Stimulated activated CD8-positive, alpha-beta memory T cell treated with anti-CD3 and anti-CD28 coated beads, Interleukin-4, amount 100 ng/mL, for 48 hours (primary cell): ENCODE results near the gene GDPD3.

Experiments used
- DNase-seq: peaks from one replicate; pipeline ENCODE4 v3.0.0-alpha.2; 2020

Gene GDPD3

DNA sequence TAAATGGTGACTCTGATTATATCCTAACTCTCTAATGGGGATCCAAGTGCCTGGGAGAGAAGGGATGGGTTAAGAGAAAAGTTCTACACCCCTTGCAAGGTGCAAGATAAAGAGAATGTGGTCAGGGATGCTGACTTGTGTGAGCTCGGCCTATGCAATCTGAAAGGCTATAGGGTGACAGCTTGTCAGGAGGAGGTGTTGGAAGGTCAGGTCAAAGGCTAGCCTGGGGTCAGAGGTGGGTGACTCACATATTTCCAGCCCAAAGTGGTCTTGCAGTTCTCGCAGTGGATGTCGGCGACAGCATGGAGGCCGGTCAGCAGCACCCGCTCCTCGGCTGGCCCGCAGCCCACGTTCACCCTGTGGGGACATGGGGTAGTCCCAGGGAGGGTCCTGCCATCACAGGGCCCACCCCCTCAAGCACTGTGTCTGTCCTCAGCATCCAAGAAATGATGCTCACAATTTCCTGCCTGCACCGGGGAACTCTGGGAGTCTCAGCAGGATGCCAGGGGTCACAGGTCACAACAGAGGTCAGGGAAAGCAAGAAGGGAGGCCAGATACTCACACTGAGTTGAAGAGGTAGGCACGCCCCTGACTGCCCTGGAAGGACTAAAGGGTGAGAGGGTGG, 18.7 kb downstream of the GDPD3 start:
- DNase-seq = no peak

GRCh38 chr16:30092373-30093010, 20.8 kb downstream of the GDPD3 start:
- DNase-seq = peak; percentile 85

- DNase-seq = peak; percentile 96
Observed at GRCh38 chr16:30091474-30092372, 21.6 kb downstream of the GDPD3 start, which contains the start of gene TBX6. Gene TBX6, minus strand, starts transcription at chr16:30091924. Its CDS starts 731 bp downstream, at chr16:30091193.

GRCh38 chr16:30090610-30091331, 22.6 kb downstream of the GDPD3 start:
- no peak for DNase-seq

GRCh38 chr16:30088832-30089624, 24.3 kb downstream of the GDPD3 start:
- DNase-seq = no peak

DNA sequence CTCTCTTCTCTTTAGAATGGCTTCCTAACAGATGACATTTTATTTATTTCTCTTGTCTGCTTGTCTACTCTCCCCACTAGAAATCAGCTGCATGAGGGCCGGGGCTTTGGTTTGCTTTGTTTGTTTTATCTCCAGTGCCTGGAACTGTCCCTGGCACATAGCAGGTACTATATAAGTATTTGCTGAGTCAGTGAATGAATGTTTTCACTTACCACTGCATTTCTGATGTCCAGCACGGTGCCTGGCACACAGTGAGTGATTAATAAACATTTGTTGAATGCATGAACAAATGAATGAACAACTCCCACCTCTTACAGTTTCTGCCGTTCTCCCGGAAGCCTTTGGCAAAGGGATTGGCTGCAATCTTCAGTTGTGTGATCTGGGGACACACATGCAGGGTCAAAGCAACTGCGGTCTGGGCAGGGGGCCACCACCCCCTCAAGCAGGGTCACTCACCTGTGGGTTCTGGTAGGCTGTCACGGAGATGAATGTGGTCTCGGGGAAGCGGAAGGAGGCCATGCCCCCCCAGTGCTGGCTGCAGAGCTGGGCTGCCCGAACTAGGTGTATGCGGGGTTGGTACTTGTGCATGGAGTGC, 25.0 kb downstream of the GDPD3 start:
- no peak for DNase-seq

DNA sequence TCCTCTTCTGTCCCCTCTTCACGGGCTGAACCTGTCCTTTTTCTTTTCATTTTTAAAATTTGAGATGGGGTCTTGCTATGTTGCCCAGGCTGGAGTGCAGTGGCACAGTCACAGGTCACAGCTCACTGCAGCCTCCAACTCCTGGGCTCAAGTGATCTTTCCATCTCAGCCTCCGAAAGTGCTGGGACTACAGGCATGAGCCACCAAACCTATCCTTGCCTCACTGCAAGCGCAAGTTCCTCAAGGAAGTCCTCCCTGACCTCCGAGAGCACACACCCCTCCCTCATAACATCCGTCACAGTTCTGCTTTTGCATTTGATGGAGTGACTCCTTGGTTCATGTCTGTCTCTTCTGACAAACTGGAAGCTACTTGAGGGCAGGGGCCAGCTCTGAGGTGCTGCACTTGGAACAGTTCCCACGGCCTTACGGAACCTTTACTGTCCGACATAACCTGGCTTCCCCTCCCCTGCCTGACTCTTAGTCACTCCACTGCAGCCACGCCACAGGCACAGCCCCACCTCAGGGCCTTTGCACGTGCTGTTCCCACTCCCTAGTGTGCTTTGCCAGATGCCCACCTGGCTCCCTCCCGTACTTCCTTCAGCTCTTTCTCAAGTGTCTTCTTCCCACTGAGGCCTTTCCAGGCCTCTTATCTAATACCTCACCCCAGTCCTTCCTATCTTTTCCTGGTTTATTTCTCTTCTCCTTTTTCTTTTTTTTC, 26.0 kb downstream of the GDPD3 start:
- DNase-seq = no peak

GRCh38 chr16:30086291-30087140, 26.8 kb downstream of the GDPD3 start:
- DNase-seq = no peak

DNA sequence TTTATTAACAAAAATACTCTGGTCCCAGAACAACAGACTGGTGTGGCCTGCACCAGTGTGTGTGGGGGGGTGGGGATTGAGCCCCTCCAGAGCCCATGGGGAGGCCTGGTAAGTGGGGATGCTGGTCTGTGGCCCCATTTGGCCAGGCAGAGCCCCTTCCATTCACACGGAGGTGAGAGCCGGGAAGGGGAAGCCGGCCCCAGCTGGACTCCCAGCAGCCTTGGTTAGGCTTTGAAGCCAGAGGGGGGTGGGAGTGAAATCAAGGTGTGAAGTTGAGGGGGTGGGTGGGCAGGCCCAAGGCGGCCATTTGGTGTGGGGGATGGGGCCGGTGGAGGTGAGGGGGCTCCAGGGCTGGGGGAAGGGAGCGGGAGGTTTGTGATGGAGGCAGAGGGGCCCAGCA, 27.5 kb downstream of the GDPD3 start:
- DNase-seq = no peak

DNA sequence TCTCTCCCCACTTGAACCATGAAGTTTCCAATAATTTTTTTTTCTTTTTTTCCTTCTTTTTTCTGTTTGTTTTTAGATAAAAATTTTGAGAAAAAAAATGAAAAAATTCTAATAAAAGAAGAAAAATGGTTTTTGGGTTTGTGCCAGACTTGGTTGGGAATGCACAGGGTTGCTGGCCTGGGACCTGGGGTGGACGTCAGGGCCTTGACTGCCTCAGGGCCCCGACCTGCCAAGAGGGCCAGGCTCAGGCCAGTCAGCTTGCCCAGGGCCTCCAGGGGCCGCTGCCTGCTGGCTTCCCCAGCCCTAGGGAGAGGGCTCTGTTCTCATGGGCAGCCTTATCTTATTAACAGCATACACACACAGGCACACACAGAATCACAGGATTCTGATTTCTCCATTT, 28.1 kb downstream of the GDPD3 start:
- DNase-seq = no peak

DNA sequence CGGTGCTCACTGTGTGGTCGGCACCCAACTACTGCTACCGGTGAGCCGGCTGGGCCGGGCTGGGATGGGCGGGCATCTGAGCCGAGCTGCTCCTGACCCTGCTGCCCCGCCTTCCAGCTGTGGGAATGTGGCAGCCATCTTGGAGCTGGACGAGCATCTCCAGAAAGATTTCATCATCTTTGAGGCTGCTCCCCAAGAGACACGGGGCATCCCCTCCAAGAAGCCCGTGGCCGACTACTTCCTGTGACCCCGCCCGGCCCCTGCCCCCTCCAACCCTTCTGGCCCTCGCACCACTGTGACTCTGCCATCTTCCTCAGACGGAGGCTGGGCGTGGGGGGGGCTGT, 28.5 kb downstream of the GDPD3 start:
- DNase-seq = no peak

DNA sequence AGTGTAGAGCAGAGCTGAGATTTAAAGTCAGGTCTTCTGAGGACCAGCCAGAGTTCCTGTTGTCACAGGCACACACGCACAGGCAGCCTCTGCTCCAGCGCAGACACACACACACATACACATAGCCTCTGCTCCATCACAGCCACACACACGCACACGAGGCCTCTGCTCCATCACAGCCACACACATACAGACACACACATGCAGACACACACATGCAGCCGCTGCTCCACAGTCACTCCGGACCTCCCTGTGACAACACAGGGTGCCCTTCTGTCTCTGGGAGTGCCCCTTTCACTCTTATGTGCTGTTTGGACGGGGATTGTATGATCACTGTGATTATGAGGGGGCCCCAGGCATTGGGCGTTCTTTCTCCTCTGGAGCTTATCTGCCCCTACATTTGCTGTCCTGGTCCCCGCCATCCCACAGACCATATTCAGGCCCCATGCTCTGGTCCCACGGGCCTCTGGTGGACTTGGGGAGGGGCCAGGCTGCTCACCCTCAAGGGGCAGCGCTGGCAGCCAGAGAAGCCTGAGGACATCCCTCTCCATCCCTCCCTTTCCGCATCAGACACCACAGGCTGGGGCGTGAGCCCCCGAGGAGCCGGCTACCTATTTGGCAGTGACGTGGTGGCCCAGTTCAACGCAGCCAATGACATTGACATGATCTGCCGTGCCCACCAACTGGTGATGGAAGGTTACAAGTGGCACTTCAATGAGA, 29.1 kb downstream of the GDPD3 start:
- no peak for DNase-seq

DNA sequence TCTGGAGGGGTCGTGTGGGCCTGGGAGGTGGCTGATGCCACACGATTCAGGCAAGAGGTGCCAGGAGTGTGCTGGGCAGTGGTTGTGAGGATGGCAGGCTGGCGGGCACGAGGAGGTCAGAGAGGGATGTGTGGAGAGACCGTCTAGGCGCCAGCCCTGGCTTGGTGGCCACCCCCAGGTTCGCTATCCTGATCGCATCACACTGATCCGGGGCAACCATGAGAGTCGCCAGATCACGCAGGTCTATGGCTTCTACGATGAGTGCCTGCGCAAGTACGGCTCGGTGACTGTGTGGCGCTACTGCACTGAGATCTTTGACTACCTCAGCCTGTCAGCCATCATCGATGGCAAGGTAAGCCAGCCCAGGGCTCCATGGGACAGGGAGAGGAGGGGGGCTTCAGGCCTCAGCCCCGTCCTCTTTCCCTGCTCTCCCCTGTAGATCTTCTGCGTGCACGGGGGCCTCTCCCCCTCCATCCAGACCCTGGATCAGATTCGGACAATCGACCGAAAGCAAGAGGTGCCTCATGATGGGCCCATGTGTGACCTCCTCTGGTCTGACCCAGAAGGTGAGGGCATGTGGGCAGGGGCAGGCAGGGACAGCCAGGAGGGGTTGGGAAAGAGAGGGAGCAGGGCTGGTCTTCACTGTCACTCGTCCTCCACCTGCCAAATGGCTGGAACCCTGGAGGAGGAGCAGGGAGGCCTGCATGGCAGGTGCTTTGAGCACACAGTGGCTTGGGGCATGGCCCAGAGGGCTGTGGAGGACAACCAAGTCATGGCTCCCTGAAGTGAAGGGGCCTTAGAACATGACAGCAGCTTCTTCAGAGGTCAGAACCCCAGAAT, 29.9 kb downstream of the GDPD3 start:
- no peak for DNase-seq

GRCh38 chr16:30082545-30083090, 30.7 kb downstream of the GDPD3 start:
- DNase-seq = no peak

- no peak for DNase-seq
Observed at GRCh38 chr16:30079480-30079879, 33.9 kb downstream of the GDPD3 start.

- DNase-seq = no peak
Observed at GRCh38 chr16:30078744-30079143, 34.6 kb downstream of the GDPD3 start.

DNA sequence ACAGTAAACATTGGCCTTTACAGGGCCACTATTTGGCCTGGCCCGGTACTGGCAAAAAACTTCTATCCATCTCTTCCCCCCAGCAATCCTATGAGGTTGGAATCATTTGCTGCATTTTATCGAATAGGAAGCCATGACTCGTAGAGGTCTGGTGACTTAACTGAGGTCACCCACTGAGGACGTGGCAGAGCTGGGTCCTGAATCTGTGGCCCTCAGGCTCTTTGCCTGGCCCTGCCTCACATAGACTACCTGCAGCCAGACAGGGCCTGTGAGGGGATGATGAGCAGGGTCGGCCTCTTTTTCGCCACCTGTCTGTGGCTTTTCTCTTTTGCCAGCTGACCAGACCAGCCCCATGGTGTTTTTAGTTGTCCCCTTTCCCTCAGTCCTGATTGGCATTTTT, 35.7 kb downstream of the GDPD3 start:
- DNase-seq = no peak

DNA sequence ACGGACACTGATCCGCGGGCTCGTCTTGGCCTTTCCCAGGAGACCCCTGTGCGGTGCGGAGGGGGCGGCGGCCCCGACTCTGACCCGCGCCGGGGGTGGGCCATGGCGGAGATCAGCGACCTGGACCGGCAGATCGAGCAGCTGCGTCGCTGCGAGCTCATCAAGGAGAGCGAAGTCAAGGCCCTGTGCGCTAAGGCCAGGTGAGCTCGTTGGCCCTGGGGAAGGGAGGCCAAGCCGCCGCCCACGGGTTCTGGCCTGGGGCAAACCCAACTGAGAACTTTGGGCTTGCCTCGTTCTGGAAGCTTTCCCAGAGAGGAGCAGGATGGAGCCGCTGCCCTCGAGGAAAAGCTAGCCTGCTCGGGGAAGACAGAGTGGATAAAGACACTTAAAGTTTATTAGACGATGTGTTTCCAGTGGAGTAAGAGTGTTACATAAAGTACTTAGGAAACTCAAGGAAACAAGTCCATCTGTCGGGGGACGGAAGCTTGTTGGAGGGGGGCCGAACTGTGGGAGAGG, 37.0 kb downstream of the GDPD3 start:
- DNase-seq = no peak
